IPS-18a (cell line): Measurements from ENCODE around the gene CHDH.

ENCODE experiments used
- H3K27ac ChIP-seq: one replicate; pipeline ENCODE4 v1.5.1; 2013; ENCODE audit warnings: low read length
- H3K27me3 ChIP-seq: one replicate; pipeline ENCODE4 v1.6.1; 2013; ENCODE audit warnings: mild to moderate bottlenecking, low read length; ENCODE audit not compliant: control insufficient read depth, insufficient read depth
- H3K36me3 ChIP-seq: one replicate; pipeline ENCODE4 v1.6.1; 2013; ENCODE audit warnings: low read depth, low read length; ENCODE audit not compliant: control insufficient read depth
- H3K4me1 ChIP-seq: one replicate; pipeline ENCODE4 v1.6.1; 2013; ENCODE audit warnings: low read depth, low read length; ENCODE audit not compliant: control insufficient read depth
- H3K4me3 ChIP-seq: one replicate; pipeline ENCODE4 v1.5.1; 2013; ENCODE audit warnings: low read length
- H3K9ac ChIP-seq: one replicate; pipeline ENCODE4 v1.6.1; 2013; ENCODE audit warnings: mild to moderate bottlenecking, low read length, moderate library complexity
- H3K9me3 ChIP-seq: one replicate; pipeline ENCODE4 v1.6.1; 2013; ENCODE audit warnings: low read depth, low read length; ENCODE audit not compliant: control insufficient read depth

The CHDH gene

DNA sequence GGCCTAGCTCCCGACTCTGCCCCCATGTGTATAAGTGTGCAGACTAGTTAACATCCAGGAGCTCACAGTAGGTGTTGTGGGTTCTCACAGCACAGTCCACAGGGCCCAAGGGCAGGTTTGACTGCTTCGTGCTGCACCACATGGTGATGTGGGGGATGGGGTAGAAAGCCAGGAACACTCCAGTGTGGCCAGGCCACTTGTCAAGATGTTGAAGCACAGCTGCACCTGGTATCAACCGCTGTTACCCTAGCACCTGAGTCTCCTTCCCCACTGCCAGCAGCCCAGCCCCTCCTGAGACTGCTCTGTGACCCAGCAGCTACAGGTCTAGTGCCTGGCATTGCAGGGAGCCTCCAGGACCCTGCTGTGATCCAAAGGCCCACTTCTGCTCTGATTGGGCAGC, 53.4 kb downstream of the CHDH start:
- Histone ChIP-seq H3K27me3 (no peaks in the 10 kb centered on the region), H3K9me3 (no peaks in the 10 kb centered on the region), H3K9ac (no peak overlapping the region), H3K4me1 (peaks cover 7% of the 10 kb centered on the region), H3K4me3 (no peak overlapping the region), H3K36me3 (no peaks in the 10 kb centered on the region), H3K27ac (no peak overlapping the region)

DNA sequence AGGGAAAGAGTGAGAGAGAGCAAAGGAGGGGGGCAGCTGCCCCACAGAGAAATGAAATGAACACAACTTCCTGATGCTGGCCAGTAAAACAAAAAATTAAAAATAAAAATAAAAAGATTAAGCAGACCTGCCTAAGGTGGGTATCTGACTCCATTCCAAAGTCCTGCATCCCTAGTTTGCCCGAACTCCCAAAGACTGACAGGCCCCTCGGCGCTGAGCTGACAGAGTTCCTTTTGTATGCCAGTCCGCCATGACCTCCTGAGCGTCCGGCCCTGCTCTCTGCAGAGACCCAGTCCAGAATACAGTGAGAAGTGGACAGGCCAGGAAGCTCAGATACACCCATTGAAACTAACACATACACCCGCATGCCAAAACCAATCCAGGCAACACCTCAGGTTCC, 54.9 kb downstream of the CHDH start:
- Histone ChIP-seq H3K36me3 (no peaks in the 10 kb centered on the region), H3K9ac (no peak overlapping the region), H3K9me3 (no peaks in the 10 kb centered on the region), H3K27me3 (no peaks in the 10 kb centered on the region), H3K4me1 (peaks cover 7% of the 10 kb centered on the region), H3K27ac (no peak overlapping the region), H3K4me3 (no peak overlapping the region)

DNA sequence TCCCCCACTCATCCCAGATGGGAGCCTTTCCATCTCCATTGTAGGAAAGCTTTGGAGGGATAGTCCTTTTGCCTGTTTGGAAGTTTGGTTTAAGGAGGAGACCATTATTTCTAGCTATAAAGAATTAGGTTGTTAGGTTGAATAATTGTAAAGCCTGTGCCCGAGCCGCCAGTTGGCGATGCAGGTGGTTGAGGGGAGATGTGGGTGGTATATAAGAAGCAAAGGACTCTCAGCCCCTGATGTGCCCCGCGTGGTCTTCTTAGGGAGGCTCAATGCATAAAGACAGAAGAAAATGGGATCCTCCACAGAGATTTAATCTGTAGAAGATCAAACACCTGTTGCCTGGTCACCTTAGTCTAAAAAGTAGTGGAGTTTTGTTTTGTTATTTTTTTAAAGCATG, 55.7 kb downstream of the CHDH start:
- Histone ChIP-seq H3K27me3 (no peaks in the 10 kb centered on the region), H3K9me3 (no peaks in the 10 kb centered on the region), H3K36me3 (no peaks in the 10 kb centered on the region), H3K9ac (no peak overlapping the region), H3K4me1 (peaks cover 7% of the 10 kb centered on the region), H3K27ac (no peak overlapping the region), H3K4me3 (no peak overlapping the region)

DNA sequence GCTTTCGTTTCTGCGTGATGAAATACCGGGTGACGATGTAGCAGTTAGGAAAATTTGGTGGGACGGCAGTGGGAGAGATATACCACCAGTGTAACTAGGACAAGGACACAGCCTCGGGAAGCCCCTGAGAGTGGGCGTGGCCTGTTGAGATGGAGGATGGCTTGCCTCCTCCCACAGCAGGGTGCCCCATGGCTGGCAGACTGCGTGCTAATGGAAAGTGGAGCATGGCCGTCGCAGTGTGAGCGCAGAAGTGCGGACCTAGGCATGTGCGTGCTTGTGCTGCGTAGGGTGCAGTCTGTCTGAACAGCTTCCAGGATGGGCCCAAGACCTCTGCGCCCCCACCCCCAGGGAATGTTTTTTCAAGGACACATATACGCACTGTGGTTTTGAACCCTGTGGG, 56.8 kb downstream of the CHDH start:
- Histone ChIP-seq H3K27me3 (no peaks in the 10 kb centered on the region), H3K4me1 (peaks cover 4% of the 10 kb centered on the region), H3K4me3 (no peak overlapping the region), H3K9me3 (no peaks in the 10 kb centered on the region), H3K9ac (no peak overlapping the region), H3K36me3 (no peaks in the 10 kb centered on the region), H3K27ac (no peak overlapping the region)

- H3K4me1 ChIP-seq = peaks cover 4% of the 10 kb centered on the region
- H3K9me3 ChIP-seq = no peaks in the 10 kb centered on the region
- H3K27ac ChIP-seq = no peak overlapping the region
- H3K4me3 ChIP-seq = no peak overlapping the region
- H3K27me3 ChIP-seq = no peaks in the 10 kb centered on the region
- H3K36me3 ChIP-seq = no peaks in the 10 kb centered on the region
- no peak overlapping the region for H3K9ac ChIP-seq
Measured at GRCh38 chr3:53788038-53788437, 58.2 kb downstream of the CHDH start.

DNA sequence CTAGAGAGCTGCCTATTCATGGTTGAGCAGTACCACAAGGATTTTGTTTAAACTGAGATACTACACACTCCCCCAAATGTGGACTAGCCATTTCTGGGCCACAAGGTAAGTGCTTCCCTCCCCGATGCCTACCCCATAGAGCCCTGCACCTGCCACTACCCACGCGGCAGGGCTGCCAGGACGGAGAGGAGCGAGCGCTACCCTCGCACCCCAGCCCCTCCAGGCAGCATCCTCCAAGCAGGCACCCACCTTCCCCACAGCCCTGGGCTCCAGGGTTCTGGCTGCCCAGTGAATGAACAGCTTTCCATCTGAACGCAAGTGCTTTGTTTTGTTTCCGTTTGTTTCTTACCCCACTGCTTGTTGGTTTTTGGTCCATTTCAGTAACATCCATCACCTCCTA, 59.2 kb downstream of the CHDH start:
- Histone ChIP-seq H3K4me3 (no peak overlapping the region), H3K4me1 (peaks cover 4% of the 10 kb centered on the region), H3K27me3 (no peaks in the 10 kb centered on the region), H3K9ac (no peak overlapping the region), H3K36me3 (no peaks in the 10 kb centered on the region), H3K9me3 (no peaks in the 10 kb centered on the region), H3K27ac (no peak overlapping the region)

DNA sequence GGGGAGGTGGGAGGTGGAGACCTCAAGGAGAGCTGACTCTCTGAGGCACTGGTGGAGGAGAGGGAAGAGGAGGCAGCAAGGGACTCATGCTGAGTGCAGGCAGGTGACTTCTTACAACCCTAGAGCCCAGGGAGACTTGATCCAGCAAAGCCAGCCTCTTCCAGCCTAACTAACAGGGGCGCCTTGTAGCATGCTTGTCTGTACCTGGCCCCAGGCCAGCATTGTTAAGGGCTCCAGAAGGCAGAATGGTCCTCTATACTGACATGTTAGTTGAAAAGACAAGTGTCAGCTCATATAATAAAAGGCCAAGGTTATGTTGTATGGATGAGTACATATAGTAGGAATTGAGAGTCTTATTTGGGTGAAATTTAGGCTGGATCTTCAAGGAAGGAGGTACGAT, 65.4 kb downstream of the CHDH start:
- H3K27me3 ChIP-seq = no peaks in the 10 kb centered on the region
- no peaks in the 10 kb centered on the region for H3K9me3 ChIP-seq
- no peak overlapping the region for H3K27ac ChIP-seq
- no peaks in the 10 kb centered on the region for H3K36me3 ChIP-seq
- no peak overlapping the region for H3K9ac ChIP-seq
- no peaks in the 10 kb centered on the region for H3K4me1 ChIP-seq
- no peak overlapping the region for H3K4me3 ChIP-seq

DNA sequence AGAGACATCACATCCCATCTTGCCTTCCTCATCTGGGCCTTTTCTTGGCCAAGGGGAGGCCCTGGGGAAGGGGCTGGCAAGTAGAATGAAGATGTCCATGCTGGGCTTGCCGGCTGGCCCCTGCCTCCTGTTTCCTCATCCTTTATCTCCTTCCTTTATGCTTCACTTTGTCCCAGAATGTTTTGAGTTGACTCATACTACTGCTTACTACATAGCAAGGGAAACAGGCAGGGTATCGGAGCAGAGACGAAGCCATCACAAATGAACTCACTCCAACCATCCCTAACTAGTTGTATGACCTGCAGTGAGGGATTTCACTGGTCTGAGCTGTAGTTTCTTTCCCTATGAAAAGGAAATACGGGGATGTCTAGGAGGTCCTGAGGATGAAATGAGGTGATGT, 66.0 kb downstream of the CHDH start:
- Histone ChIP-seq H3K9me3 (no peaks in the 10 kb centered on the region), H3K36me3 (no peaks in the 10 kb centered on the region), H3K4me3 (no peak overlapping the region), H3K9ac (no peak overlapping the region), H3K27me3 (no peaks in the 10 kb centered on the region), H3K27ac (no peak overlapping the region), H3K4me1 (no peaks in the 10 kb centered on the region)

DNA sequence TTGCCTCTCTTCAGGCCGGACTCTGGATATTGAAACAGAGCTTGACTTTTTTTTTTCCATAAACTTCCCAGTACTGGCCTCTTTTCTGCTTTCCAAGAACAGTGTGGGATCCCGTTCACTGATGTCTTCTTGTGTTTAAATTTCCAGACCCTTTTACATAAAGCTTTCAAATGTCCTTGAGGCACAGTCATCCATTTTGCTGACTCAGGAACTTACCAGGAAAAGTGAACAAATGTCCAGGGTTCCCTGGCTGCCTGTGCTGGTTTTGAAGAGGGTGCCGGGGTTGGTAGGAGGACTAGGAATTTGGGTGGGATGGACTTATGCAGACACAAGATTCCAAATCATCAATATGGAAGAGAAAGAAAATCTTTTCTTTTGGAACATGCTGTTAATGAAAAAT, 68.1 kb downstream of the CHDH start:
- Histone ChIP-seq H3K36me3 (no peaks in the 10 kb centered on the region), H3K9me3 (no peaks in the 10 kb centered on the region), H3K4me1 (no peaks in the 10 kb centered on the region), H3K9ac (no peak overlapping the region), H3K27ac (no peak overlapping the region), H3K4me3 (no peak overlapping the region), H3K27me3 (no peaks in the 10 kb centered on the region)

DNA sequence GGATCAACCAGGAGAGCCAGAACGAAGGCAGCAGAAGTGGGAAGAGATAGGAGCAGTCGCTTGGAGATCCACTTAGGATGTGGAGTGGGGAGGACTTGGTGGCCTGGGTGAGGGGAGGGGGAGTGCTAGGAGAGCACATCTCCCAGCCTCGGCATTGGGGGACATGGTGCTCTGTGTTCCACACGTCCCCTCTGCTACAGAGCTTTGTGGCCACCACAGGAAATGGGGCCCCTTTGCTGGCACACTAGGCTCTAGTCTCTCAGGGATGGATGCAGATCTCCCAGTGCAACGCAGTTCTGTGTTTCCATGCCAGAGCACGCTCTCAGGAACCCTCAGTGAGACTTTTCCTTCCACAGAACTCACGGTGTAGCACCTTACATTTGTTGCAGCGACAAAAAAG, 68.8 kb downstream of the CHDH start:
- Histone ChIP-seq H3K9ac (no peak overlapping the region), H3K4me3 (no peak overlapping the region), H3K27ac (no peak overlapping the region), H3K36me3 (no peaks in the 10 kb centered on the region), H3K9me3 (no peaks in the 10 kb centered on the region), H3K4me1 (no peaks in the 10 kb centered on the region), H3K27me3 (no peaks in the 10 kb centered on the region)

DNA sequence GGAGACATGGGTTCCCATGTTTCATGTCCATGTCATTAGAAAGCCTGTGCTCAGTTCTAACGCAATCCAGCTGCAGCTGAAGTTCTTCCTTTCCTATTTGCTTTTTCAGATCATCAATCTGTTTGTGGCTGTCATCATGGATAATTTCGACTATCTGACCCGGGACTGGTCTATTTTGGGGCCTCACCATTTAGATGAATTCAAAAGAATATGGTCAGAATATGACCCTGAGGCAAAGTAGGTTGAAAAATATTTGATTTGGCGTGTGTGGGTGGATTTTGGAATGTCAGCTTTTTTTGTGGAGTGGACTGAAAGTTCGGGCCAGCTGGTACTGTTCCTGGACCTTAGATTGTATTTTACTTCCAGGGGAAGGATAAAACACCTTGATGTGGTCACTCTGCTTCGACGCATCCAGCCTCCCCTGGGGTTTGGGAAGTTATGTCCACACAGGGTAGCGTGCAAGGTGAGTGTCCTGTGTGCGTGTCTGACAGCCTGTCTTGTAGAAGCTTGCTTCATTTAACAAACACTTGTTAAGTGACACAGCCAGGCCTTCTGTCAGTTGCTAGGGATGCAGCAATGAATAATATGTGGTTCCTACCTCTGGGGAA, 69.6 kb downstream of the CHDH start:
- H3K36me3 ChIP-seq = no peaks in the 10 kb centered on the region
- H3K9me3 ChIP-seq = no peaks in the 10 kb centered on the region
- no peak overlapping the region for H3K9ac ChIP-seq
- H3K4me3 ChIP-seq = no peak overlapping the region
- H3K4me1 ChIP-seq = no peaks in the 10 kb centered on the region
- H3K27me3 ChIP-seq = no peaks in the 10 kb centered on the region
- H3K27ac ChIP-seq = no peak overlapping the region

- H3K27ac ChIP-seq = no peak overlapping the region
Measured at GRCh38 chr3:53775834-53776251, 70.4 kb downstream of the CHDH start.

More at GRCh38 chr3:53775834-53776251, 70.4 kb downstream of the CHDH start:
- Histone ChIP-seq H3K27me3 (no peaks in the 10 kb centered on the region), H3K36me3 (no peaks in the 10 kb centered on the region), H3K4me1 (no peaks in the 10 kb centered on the region), H3K4me3 (no peak overlapping the region), H3K9me3 (no peaks in the 10 kb centered on the region), H3K9ac (no peak overlapping the region)
